ENCODE measurements around the gene AGBL1.

GRCh38 chr15:86506401-86506800, 426.7 kb downstream of the AGBL1 start:
- TF ChIP-seq CTCF (IDR thresholded peaks at IDR 0.05) = no peak
- no peak for TF ChIP-seq POLR2A (IDR thresholded peaks at IDR 0.05)

Measured in right lobe of liver (tissue), 4 donors.